Astrocyte (in vitro differentiated cells and primary cell): Measurements from ENCODE around the gene NEK10. TPM values are rescaled to one million over a fixed set of nuclear protein-coding genes. Genes with fewer than 3 reads are reported as not detected.

ENCODE experiments used
- DNase-seq: peaks from one replicate; pipeline ENCODE4 v3.0.0-alpha.2; 2010; ENCODE audit warnings: low read depth
- FAIRE-seq: peaks from 2 replicates; lab custom pipeline; 2011; peaks lifted over from hg19 to GRCh38; lab: Jason Lieb, UNC
- H2AFZ ChIP-seq: 2 replicates; pipeline ENCODE4 v1.6.0; 2012; ENCODE audit warnings: low read depth, low read length, inconsistent platforms
- H3K27ac ChIP-seq: 2 replicates; pipeline ENCODE4 v1.5.1; 2011; ENCODE audit warnings: low read depth, low read length, inconsistent platforms
- H3K27me3 ChIP-seq: 2 replicates; pipeline ENCODE4 v1.6.0; 2011; ENCODE audit warnings: low read length, inconsistent platforms; ENCODE audit not compliant: insufficient read depth
- H3K36me3 ChIP-seq: 2 replicates; pipeline ENCODE4 v1.5.1; 2011; ENCODE audit warnings: low read length, inconsistent platforms; ENCODE audit not compliant: insufficient read depth
- H3K4me1 ChIP-seq: 2 replicates; pipeline ENCODE4 v1.5.1; 2011; ENCODE audit warnings: low read length, inconsistent platforms; ENCODE audit not compliant: insufficient read depth
- H3K4me2 ChIP-seq: 2 replicates; pipeline ENCODE4 v1.6.0; 2012; ENCODE audit warnings: low read length, inconsistent platforms
- H3K4me3 ChIP-seq: 2 replicates; pipeline ENCODE4 v1.5.1; 2011; ENCODE audit warnings: low read depth, mild to moderate bottlenecking, low read length, inconsistent platforms; ENCODE audit not compliant: insufficient read depth
- H3K79me2 ChIP-seq: 2 replicates; pipeline ENCODE4 v1.6.0; 2012; ENCODE audit warnings: mild to moderate bottlenecking, low read length, inconsistent platforms; ENCODE audit not compliant: insufficient read depth
- H3K9ac ChIP-seq: 2 replicates; pipeline ENCODE4 v1.6.0; 2012; ENCODE audit warnings: mild to moderate bottlenecking, low read length, inconsistent platforms
- H3K9me3 ChIP-seq: 2 replicates; pipeline ENCODE4 v1.5.1; 2012; ENCODE audit warnings: low read depth, mild to moderate bottlenecking, low read length, inconsistent platforms; ENCODE audit not compliant: insufficient read depth
- H4K20me1 ChIP-seq: 2 replicates; pipeline ENCODE4 v1.6.0; 2012; ENCODE audit warnings: low read length, inconsistent platforms; ENCODE audit not compliant: insufficient read depth
- H3K27ac Mint-ChIP-seq: one replicate; pipeline ENCODE4 v1.8.0; 2021; ENCODE audit warnings: mild to moderate bottlenecking, mixed read lengths; ENCODE audit not compliant: unreplicated experiment
- H3K27me3 Mint-ChIP-seq: one replicate; pipeline ENCODE4 v1.8.0; 2021; ENCODE audit warnings: low read depth, mixed read lengths; ENCODE audit not compliant: unreplicated experiment
- H3K36me3 Mint-ChIP-seq: one replicate; pipeline ENCODE4 v1.8.0; 2021; ENCODE audit warnings: low read depth, mixed read lengths; ENCODE audit not compliant: unreplicated experiment
- H3K4me1 Mint-ChIP-seq: one replicate; pipeline ENCODE4 v1.8.0; 2021; ENCODE audit warnings: low read depth, mixed read lengths; ENCODE audit not compliant: unreplicated experiment
- H3K4me3 Mint-ChIP-seq: one replicate; pipeline ENCODE4 v1.8.0; 2021; ENCODE audit warnings: mild to moderate bottlenecking, moderate library complexity, mixed read lengths; ENCODE audit not compliant: unreplicated experiment
- H3K9me3 Mint-ChIP-seq: one replicate; pipeline ENCODE4 v1.8.0; 2021; ENCODE audit warnings: mild to moderate bottlenecking, mixed read lengths; ENCODE audit not compliant: unreplicated experiment
- CTCF ChIP-seq: IDR thresholded peaks from 2 replicates; pipeline ENCODE4 v1.5.1; 2011; ENCODE audit warnings: low read depth, mild to moderate bottlenecking, inconsistent platforms, low read length, moderate library complexity; ENCODE audit not compliant: insufficient read depth
- EZH2 ChIP-seq: IDR thresholded peaks from 2 replicates; pipeline ENCODE4 v1.6.1; 2012; ENCODE audit warnings: mild to moderate bottlenecking, low read length, inconsistent platforms; ENCODE audit not compliant: insufficient read depth
- total RNA-seq: library from RNA; stranded (reverse); gene quantifications from 2 replicates; pipeline ENCODE4 v1.2.1, GENCODE V29; 2021

The NEK10 gene
- total RNA-seq, 1 donor from 2014 or later: 3.2 TPM

GRCh38 chr3:27127195-27127594, 242.0 kb downstream of the NEK10 start:
- Histone ChIP-seq H3K4me3 (no peak overlapping the region), H2AFZ (no peak overlapping the region), H3K4me1 (no peaks in the 10 kb centered on the region), H4K20me1 (no peaks in the 10 kb centered on the region), H3K36me3 (peaks cover 2% of the 10 kb centered on the region), H3K27ac (no peak overlapping the region), H3K27me3 (no peaks in the 10 kb centered on the region), H3K79me2 (no peaks in the 10 kb centered on the region), H3K9ac (no peak overlapping the region), H3K4me2 (no peak overlapping the region), H3K9me3 (no peaks in the 10 kb centered on the region)
- no peak overlapping the region for H3K4me3 Mint-ChIP-seq
- no peaks in the 10 kb centered on the region for H3K9me3 Mint-ChIP-seq
- no peaks in the 10 kb centered on the region for H3K27me3 Mint-ChIP-seq
- no peaks in the 10 kb centered on the region for H3K4me1 Mint-ChIP-seq
- no peak for DNase-seq
- no peaks in the 10 kb centered on the region for H3K36me3 Mint-ChIP-seq
- TF ChIP-seq EZH2 (no peak), CTCF (no peak)
- no peak overlapping the region for H3K27ac Mint-ChIP-seq
- FAIRE-seq: no peak

- no peak for TF ChIP-seq CTCF
- no peak for TF ChIP-seq EZH2
- FAIRE-seq: no peak
- no peak for DNase-seq
- Histone ChIP-seq H3K27ac (no peak overlapping the region), H3K4me1 (no peaks in the 10 kb centered on the region), H4K20me1 (no peaks in the 10 kb centered on the region), H3K79me2 (no peaks in the 10 kb centered on the region), H2AFZ (no peak overlapping the region), H3K9me3 (no peaks in the 10 kb centered on the region), H3K4me3 (no peak overlapping the region), H3K27me3 (no peaks in the 10 kb centered on the region), H3K4me2 (no peak overlapping the region), H3K36me3 (peaks cover 2% of the 10 kb centered on the region), H3K9ac (no peak overlapping the region)
- no peaks in the 10 kb centered on the region for H3K27me3 Mint-ChIP-seq
- peaks cover 4% of the 10 kb centered on the region for H3K9me3 Mint-ChIP-seq
- no peak overlapping the region for H3K27ac Mint-ChIP-seq
- H3K4me1 Mint-ChIP-seq: no peaks in the 10 kb centered on the region
- H3K36me3 Mint-ChIP-seq: peaks cover 3% of the 10 kb centered on the region
- no peak overlapping the region for H3K4me3 Mint-ChIP-seq
These were observed 243.2 kb downstream of the NEK10 start for GRCh38 chr3:27125821-27126501.

DNA sequence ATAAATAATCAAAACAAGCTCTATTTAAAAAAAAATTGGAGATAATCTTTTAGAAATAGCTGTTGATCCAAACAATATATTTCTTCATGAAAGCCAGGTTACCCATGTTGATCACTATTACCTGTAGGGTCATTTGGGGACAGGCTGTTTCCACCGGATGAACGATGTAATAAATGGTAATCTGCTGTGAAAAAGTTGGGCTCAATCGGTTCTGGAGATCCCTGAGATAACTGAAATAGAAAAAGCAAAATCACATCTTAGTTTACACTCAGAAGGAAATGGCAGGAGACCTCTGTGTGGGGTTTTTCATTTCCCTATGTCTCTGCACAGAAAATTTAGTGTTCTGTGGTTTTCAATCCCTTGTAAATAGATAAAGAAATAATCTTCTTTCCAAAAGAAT, 249.5 kb downstream of the NEK10 start:
- no peak overlapping the region for H3K27ac Mint-ChIP-seq
- H3K36me3 Mint-ChIP-seq: peaks cover 10% of the 10 kb centered on the region
- no peaks in the 10 kb centered on the region for H3K9me3 ChIP-seq
- H3K27me3 Mint-ChIP-seq: no peaks in the 10 kb centered on the region
- no peak overlapping the region for H3K4me2 ChIP-seq
- peaks cover 4% of the 10 kb centered on the region for H3K9me3 Mint-ChIP-seq
- no peak for DNase-seq
- no peaks in the 10 kb centered on the region for H3K27me3 ChIP-seq
- no peak overlapping the region for H3K9ac ChIP-seq
- H3K4me3 Mint-ChIP-seq: no peak overlapping the region
- TF ChIP-seq EZH2 (no peak), CTCF (no peak)
- peaks cover 2% of the 10 kb centered on the region for H3K36me3 ChIP-seq
- no peaks in the 10 kb centered on the region for H3K4me1 Mint-ChIP-seq
- no peak overlapping the region for H3K27ac ChIP-seq
- no peak for FAIRE-seq
- no peak overlapping the region for H3K4me3 ChIP-seq
- H3K79me2 ChIP-seq: no peaks in the 10 kb centered on the region
- no peak overlapping the region for H2AFZ ChIP-seq
- no peaks in the 10 kb centered on the region for H3K4me1 ChIP-seq
- H4K20me1 ChIP-seq: no peaks in the 10 kb centered on the region
